ENCODE results near the gene SND1.

The SND1 gene

DNA sequence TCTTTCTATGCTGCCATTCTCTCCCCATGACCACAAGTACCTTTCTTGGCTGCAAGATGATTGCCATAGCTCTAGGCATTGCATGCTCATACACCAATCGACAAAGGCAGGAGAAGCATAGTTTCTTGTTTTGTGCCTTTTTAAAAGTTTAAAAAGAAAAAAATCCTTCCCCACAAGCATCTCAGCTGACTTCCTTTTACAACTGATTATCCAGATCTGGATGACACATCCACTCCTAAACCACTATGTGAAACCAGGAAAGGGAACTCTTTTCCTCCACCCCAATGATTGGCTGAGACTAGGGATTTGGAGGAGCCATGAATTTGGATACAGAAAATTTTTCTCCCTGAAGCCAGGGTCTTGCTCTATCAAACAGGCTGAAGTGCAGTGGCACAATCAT, 393.8 kb downstream of the SND1 start:
- DNase-seq (ENCODE audit: low spot score): no peak

- no peak for DNase-seq (ENCODE audit: low spot score)
Measured at GRCh38 chr7:128052404-128052803, 400.4 kb downstream of the SND1 start.

DNA sequence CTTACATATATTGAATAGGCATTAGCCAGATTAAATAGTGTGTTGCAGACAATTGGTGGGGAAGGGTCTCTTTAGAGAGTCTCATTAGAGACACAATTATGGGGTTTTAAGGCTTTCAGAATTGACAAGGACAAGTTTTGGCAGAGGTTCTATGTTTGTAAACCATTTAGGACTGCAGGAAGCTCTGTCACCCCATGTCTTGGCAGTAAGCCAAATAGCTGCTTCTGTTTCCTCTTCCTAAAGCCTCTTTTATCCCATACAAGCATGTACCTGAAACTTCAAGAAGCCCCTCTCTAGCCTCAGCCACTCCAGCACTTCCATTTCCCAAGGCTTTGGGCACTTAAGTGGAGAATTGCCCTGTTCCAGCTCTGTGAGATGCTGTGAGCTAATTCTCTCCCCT, 401.0 kb downstream of the SND1 start:
- no peak for DNase-seq (ENCODE audit: low spot score)

GRCh38 chr7:128053991-128054390, 402.0 kb downstream of the SND1 start:
- no peak for DNase-seq (ENCODE audit: low spot score)

- DNase-seq (ENCODE audit: low spot score): no peak
Measured at GRCh38 chr7:128054511-128054910, 402.5 kb downstream of the SND1 start.

DNA sequence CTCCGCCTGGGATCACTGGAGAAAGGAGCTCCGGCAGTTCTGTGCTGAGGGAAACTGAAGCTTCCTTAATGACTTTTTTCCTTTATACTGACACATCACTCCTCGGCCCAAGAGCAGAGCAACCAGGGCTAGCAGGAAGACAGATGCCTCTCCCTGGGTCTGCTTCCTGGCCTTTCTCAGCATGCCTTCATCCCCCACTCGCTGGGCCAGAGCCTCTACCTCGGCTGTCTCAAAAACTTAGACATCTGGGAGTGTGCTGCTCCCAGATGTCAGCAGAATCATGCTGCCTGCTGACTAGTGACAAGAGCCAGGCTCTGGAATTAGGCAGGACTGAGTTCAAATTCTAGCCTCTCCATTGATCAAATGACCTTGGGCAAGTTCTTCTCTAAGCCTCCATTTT, 403.6 kb downstream of the SND1 start:
- no peak for DNase-seq (ENCODE audit: low spot score)

GRCh38 chr7:128056901-128057300, 404.9 kb downstream of the SND1 start:
- DNase-seq (ENCODE audit: low spot score): no peak

GRCh38 chr7:128057909-128058308, 405.9 kb downstream of the SND1 start:
- no peak for DNase-seq (ENCODE audit: low spot score)

- DNase-seq (ENCODE audit: low spot score): peak; percentile 32
Measured at GRCh38 chr7:128059143-128059988, 407.4 kb downstream of the SND1 start.

GRCh38 chr7:128060018-128060417, 408.0 kb downstream of the SND1 start:
- no peak for DNase-seq (ENCODE audit: low spot score)

- DNase-seq (ENCODE audit: low spot score): no peak
Measured at GRCh38 chr7:128063088-128063487, 411.1 kb downstream of the SND1 start.

DNA sequence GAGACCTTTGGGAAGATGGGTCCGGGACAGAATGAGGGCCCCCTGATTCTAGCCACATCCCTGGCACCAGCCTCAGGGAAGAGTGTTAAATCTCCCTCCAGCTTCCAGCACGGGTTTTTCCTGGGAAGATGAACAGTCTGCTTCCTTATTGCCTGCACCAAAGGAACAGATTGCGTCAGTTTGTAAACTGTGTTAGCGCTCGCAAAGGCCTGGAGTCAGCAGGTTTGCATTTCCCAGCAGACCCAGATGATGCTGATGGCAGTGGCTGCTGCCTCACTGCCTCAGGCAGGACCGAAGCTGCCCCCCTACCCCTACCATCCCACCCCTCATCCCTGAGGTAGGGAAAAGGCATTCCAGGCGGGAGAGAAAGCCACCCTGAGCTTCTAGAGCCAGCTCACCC, 413.9 kb downstream of the SND1 start:
- DNase-seq (ENCODE audit: low spot score): no peak

GRCh38 chr7:128066395-128066794, 414.4 kb downstream of the SND1 start:
- no peak for DNase-seq (ENCODE audit: low spot score)

DNA sequence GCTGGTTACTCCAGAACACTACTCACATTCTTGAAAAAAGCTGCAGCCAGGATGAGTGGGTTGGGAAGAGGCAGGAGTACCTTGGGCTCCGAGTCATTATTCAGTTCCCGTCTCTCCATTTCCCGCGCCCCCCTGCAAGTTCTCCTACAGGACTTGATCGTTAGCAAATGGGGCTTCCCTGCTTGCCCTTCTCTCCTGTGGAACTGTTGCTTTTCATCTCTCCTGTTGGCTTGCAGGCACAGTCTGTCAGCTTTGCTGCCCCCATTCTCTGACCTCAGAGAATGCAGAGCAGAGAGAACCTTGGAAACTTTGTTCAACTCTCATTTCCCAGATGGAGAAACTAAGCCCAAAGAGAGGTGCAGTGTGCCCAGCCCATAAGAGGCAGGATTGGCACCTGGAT, 414.9 kb downstream of the SND1 start:
- DNase-seq (ENCODE audit: low spot score): no peak

- DNase-seq (ENCODE audit: low spot score): no peak
Measured at GRCh38 chr7:128067983-128068382, 416.0 kb downstream of the SND1 start.

- DNase-seq (ENCODE audit: low spot score): no peak
Measured at GRCh38 chr7:128068785-128069184, 416.8 kb downstream of the SND1 start.

GRCh38 chr7:128069373-128070364, 417.7 kb downstream of the SND1 start:
- DNase-seq (ENCODE audit: low spot score): no peak

DNA sequence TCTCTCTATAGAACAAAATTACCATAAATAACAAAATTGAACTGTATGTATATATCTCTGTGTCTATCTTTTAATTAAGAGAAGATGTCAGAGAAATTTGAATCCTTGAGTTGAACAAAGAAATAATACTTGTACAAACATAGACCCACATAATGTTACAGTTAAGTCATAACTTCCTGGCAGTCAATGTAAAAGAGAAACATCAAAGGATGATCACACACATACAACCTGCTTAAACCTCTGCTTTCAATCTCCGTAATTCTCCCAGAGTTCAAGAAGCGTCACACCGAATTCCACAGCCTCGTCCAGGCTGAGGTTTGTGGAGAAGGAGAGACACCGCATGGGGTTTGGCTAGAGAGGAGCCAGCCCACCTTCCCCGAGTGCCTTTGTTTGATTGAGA, 419.4 kb downstream of the SND1 start:
- DNase-seq (ENCODE audit: low spot score): no peak

DNA sequence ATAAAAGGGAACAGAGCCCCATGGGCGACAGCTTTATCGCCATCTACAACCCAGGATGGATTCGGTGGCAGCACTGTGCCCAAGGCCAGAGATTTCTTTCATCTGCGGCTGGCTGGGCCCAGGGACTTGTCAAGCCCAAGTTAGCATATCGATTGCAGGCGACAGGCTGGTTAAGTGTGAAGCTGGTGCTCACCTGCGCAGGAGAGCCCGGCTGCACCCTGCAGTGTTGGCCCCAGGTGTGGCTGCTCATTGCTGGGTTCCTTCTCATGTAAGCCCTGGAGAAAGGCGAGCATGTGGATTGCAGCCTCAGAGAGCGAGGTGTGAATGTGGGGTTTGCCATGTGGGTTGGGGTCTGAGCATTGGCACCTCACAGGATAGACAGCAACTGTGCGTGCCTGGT, 419.8 kb downstream of the SND1 start:
- no peak for DNase-seq (ENCODE audit: low spot score)

- DNase-seq (ENCODE audit: low spot score): no peak
Measured at GRCh38 chr7:128073671-128074310, 421.8 kb downstream of the SND1 start.

DNA sequence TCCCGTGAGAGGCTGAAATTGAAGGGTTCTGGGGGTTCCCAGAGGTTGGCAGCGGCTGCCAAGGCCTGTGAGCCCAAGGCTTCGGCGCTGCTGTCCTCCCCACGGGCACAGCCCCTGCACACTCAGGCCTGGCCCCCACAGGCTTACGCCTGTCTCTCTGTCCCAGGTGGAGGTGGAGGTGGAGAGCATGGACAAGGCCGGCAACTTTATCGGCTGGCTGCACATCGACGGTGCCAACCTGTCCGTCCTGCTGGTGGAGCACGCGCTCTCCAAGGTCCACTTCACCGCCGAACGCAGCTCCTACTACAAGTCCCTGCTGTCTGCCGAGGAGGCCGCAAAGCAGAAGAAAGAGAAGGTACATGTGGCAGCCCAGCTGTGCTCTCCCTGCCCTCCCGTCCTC, 422.3 kb downstream of the SND1 start:
- no peak for DNase-seq (ENCODE audit: low spot score)

DNA sequence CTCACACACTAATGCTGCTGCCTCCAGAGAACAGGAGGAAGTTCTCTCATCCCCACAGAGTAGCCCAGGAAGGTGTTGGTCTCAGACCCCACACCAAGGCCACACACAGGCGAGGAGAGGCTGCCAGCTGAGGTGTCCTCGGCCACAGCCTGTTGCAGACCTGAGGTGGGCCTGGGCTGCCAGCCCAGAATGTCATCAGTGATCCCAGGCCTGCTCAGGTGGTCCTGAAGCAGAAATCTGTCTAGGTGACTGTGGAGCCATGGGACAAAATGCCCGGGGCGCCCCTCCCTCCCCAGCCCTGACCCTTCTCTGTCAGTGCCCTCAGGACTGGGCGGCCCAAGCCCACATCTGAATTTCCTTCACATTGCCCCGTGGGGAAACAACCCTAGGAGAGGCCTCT, 422.7 kb downstream of the SND1 start:
- no peak for DNase-seq (ENCODE audit: low spot score)
